ENCODE results near the gene EIF1.
A peak's percentile ranks its signal among the peaks of the same experiment; 100 is the strongest.
"Not testable (repeated sequence)": the region's sequence is repeated elsewhere in the genome, so short reads cannot be mapped to it uniquely, and the experiment has no call there.

The EIF1 gene

GRCh38 chr17:41678907-41679739, 9.6 kb upstream of the EIF1 start:
- peak; percentile 68 for DNase-seq (ENCODE audit: low spot score)

- DNase-seq (ENCODE audit: low spot score): no peak
Observed at GRCh38 chr17:41679740-41680425, 8.8 kb upstream of the EIF1 start.

GRCh38 chr17:41680426-41681040, 8.2 kb upstream of the EIF1 start:
- no peak for DNase-seq (ENCODE audit: low spot score)

GRCh38 chr17:41681776-41682175, 6.9 kb upstream of the EIF1 start:
- DNase-seq (ENCODE audit: low spot score): no peak

GRCh38 chr17:41682631-41683030, 6.1 kb upstream of the EIF1 start:
- DNase-seq (ENCODE audit: low spot score): no peak

GRCh38 chr17:41683441-41684007, 5.2 kb upstream of the EIF1 start:
- DNase-seq (ENCODE audit: low spot score): no peak

- no peak for DNase-seq (ENCODE audit: low spot score)
Observed at GRCh38 chr17:41684035-41684434, 4.7 kb upstream of the EIF1 start.

- DNase-seq (ENCODE audit: low spot score): not testable (repeated sequence)
Observed at GRCh38 chr17:41685753-41686152, 2.9 kb upstream of the EIF1 start.

GRCh38 chr17:41686281-41686680, 2.4 kb upstream of the EIF1 start:
- no peak for DNase-seq (ENCODE audit: low spot score)

GRCh38 chr17:41687828-41688640, 651 bp upstream of the EIF1 start:
- DNase-seq (ENCODE audit: low spot score): peak; percentile 75

GRCh38 chr17:41689497-41690299, 1.0 kb downstream of the EIF1 start:
- DNase-seq (ENCODE audit: low spot score): peak; percentile 78

- no peak for DNase-seq (ENCODE audit: low spot score)
Observed at GRCh38 chr17:41690497-41690896, 1.8 kb downstream of the EIF1 start.

- DNase-seq (ENCODE audit: low spot score): no peak
Observed at GRCh38 chr17:41691031-41691777, 2.5 kb downstream of the EIF1 start.

- no peak for DNase-seq (ENCODE audit: low spot score)
Observed at GRCh38 chr17:41692722-41693521, 4.2 kb downstream of the EIF1 start.

- DNase-seq (ENCODE audit: low spot score): no peak
Observed at GRCh38 chr17:41695134-41695661, 6.5 kb downstream of the EIF1 start.

- peak; percentile 91 for DNase-seq (ENCODE audit: low spot score)
Observed at GRCh38 chr17:41695954-41696757, 7.5 kb downstream of the EIF1 start.

- no peak for DNase-seq (ENCODE audit: low spot score)
Observed at GRCh38 chr17:41697122-41697962, 8.7 kb downstream of the EIF1 start.

Data from RKO (cell line).